H9 (cell line): ENCODE data around the gene CASTOR1. TPM values are rescaled to one million over a fixed set of nuclear protein-coding genes. Genes with fewer than 3 reads are reported as not detected.

ENCODE experiments used
- DNase-seq: peaks from one replicate; pipeline ENCODE4 v3.0.0-alpha.2; 2017
- H2AFZ ChIP-seq: one replicate; pipeline ENCODE4 v1.6.1; 2013; ENCODE audit warnings: mild to moderate bottlenecking, low read length, control low read depth, moderate library complexity
- H2AK5ac ChIP-seq: 2 replicates; pipeline ENCODE4 v1.6.1; 2013; ENCODE audit warnings: low read length, control low read depth, mixed read lengths; ENCODE audit not compliant: insufficient read length
- H2BK120ac ChIP-seq: one replicate; pipeline ENCODE4 v1.6.1; 2013; ENCODE audit warnings: low read depth, mild to moderate bottlenecking, low read length, control low read depth, inconsistent platforms; ENCODE audit not compliant: poor library complexity, severe bottlenecking
- H2BK12ac ChIP-seq: 2 replicates; pipeline ENCODE4 v1.6.1; 2013; ENCODE audit warnings: low read length, control low read depth, mixed read lengths, low read depth; ENCODE audit not compliant: insufficient read length
- H2BK15ac ChIP-seq: 2 replicates; pipeline ENCODE4 v1.6.1; 2013; ENCODE audit warnings: low read depth, low read length, control low read depth
- H2BK20ac ChIP-seq: one replicate; pipeline ENCODE4 v1.6.1; 2013; ENCODE audit warnings: low read depth, mild to moderate bottlenecking, low read length, control low read depth, inconsistent platforms; ENCODE audit not compliant: poor library complexity, severe bottlenecking
- H2BK5ac ChIP-seq: 2 replicates; pipeline ENCODE4 v1.6.1; 2013; ENCODE audit warnings: low read length, control low read depth, mixed read lengths; ENCODE audit not compliant: insufficient read length
- H3K14ac ChIP-seq: 2 replicates; pipeline ENCODE4 v1.6.1; 2013; ENCODE audit warnings: low read length, control low read depth; ENCODE audit not compliant: insufficient read depth
- H3K18ac ChIP-seq: 2 replicates; pipeline ENCODE4 v1.6.1; 2013; ENCODE audit warnings: low read depth, mild to moderate bottlenecking, mixed read lengths, low read length, control low read depth; ENCODE audit not compliant: insufficient read length
- H3K23ac ChIP-seq: 2 replicates; pipeline ENCODE4 v1.6.1; 2013; ENCODE audit warnings: low read length, control low read depth, mixed read lengths, low read depth; ENCODE audit not compliant: insufficient read length
- H3K23me2 ChIP-seq: 2 replicates; pipeline ENCODE4 v1.6.1; 2013; ENCODE audit warnings: low read depth, mild to moderate bottlenecking, mixed read lengths, low read length, control low read depth; ENCODE audit not compliant: insufficient read length, poor library complexity, severe bottlenecking
- H3K27ac ChIP-seq: 2 replicates; pipeline ENCODE4 v1.5.1; 2013; ENCODE audit warnings: low read length, control low read depth, mixed read lengths, low read depth; ENCODE audit not compliant: insufficient read length
- H3K27me3 ChIP-seq: 2 replicates; pipeline ENCODE4 v1.6.1; 2013; ENCODE audit warnings: low read length, control low read depth, inconsistent platforms; ENCODE audit not compliant: insufficient read depth
- H3K4ac ChIP-seq: 2 replicates; pipeline ENCODE4 v1.6.1; 2013; ENCODE audit warnings: low read depth, mild to moderate bottlenecking, control low read depth, inconsistent platforms, low read length, moderate library complexity
- H3K4me1 ChIP-seq: 2 replicates; pipeline ENCODE4 v1.6.1; 2013; ENCODE audit warnings: low read length, control low read depth, inconsistent platforms; ENCODE audit not compliant: insufficient read depth
- H3K4me2 ChIP-seq: 2 replicates; pipeline ENCODE4 v1.6.1; 2013; ENCODE audit warnings: low read length, control low read depth, mixed read lengths; ENCODE audit not compliant: insufficient read length, insufficient read depth
- H3K56ac ChIP-seq: 2 replicates; pipeline ENCODE4 v1.6.1; 2013; ENCODE audit warnings: low read depth, mild to moderate bottlenecking, mixed read lengths, low read length, control low read depth; ENCODE audit not compliant: insufficient read length
- H3K79me1 ChIP-seq: 2 replicates; pipeline ENCODE4 v1.6.1; 2013; ENCODE audit warnings: low read depth, mild to moderate bottlenecking, moderate library complexity, low read length, control low read depth, inconsistent platforms; ENCODE audit not compliant: insufficient read depth, poor library complexity, severe bottlenecking
- H3K79me2 ChIP-seq: 2 replicates; pipeline ENCODE4 v1.6.1; 2013; ENCODE audit warnings: low read length, control low read depth, inconsistent platforms; ENCODE audit not compliant: insufficient read depth
- H3K9ac ChIP-seq: 2 replicates; pipeline ENCODE4 v1.6.1; 2013; ENCODE audit warnings: low read length, control low read depth, mixed read lengths; ENCODE audit not compliant: insufficient read length; ENCODE audit errors: extremely low read depth
- H3K9me3 ChIP-seq: one replicate; pipeline ENCODE4 v1.6.1; 2013; ENCODE audit warnings: low read depth, low read length, inconsistent platforms; ENCODE audit not compliant: control insufficient read depth
- H3T11ph ChIP-seq: one replicate; pipeline ENCODE4 v1.6.1; 2013; ENCODE audit warnings: mild to moderate bottlenecking, low read length, control low read depth, inconsistent platforms
- H4K20me1 ChIP-seq: one replicate; pipeline ENCODE4 v1.6.1; 2013; ENCODE audit not compliant: control insufficient read depth, insufficient read length, insufficient read depth
- H4K5ac ChIP-seq: 2 replicates; pipeline ENCODE4 v1.6.1; 2013; ENCODE audit warnings: low read depth, mild to moderate bottlenecking, mixed read lengths, low read length, control low read depth; ENCODE audit not compliant: insufficient read length
- H4K8ac ChIP-seq: replicated peaks from 2 replicates; pipeline ENCODE4 v1.6.1; 2013; ENCODE audit warnings: low read length, control low read depth, mixed read lengths, low read depth; ENCODE audit not compliant: insufficient read length
- H4K91ac ChIP-seq: 2 replicates; pipeline ENCODE4 v1.6.1; 2013; ENCODE audit warnings: low read depth, mild to moderate bottlenecking, moderate library complexity, mixed read lengths, low read length, control low read depth; ENCODE audit not compliant: insufficient read length
- H3K27ac Mint-ChIP-seq, 3 experiments: 2 replicates in 2 of 3; 3 replicates in 1 of 3; pipeline ENCODE4 v1.8.0; 2020 to 2021; ENCODE audit warnings: mixed read lengths in 3 of 3, mild to moderate bottlenecking in 1 of 3, moderate library complexity in 1 of 3
- H3K27me3 Mint-ChIP-seq: 2 replicates; pipeline ENCODE4 v1.8.0; 2021; ENCODE audit warnings: low read depth, mild to moderate bottlenecking, moderate library complexity, mixed read lengths
- H3K36me3 Mint-ChIP-seq, 3 experiments: 2 replicates in 2 of 3; 3 replicates in 1 of 3; pipeline ENCODE4 v1.8.0; 2020 to 2021; ENCODE audit warnings: low read depth in 3 of 3, mixed read lengths in 3 of 3; ENCODE audit not compliant: insufficient read depth in 1 of 3
- H3K4me1 Mint-ChIP-seq, 2 experiments: 2 replicates each; pipeline ENCODE4 v1.8.0; 2020; ENCODE audit warnings: mixed read lengths in 2 of 2
- H3K4me3 Mint-ChIP-seq, 2 experiments: 2 replicates in 1 of 2; 3 replicates in 1 of 2; pipeline ENCODE4 v1.8.0; 2020 to 2021; ENCODE audit warnings: mild to moderate bottlenecking in 2 of 2, mixed read lengths in 2 of 2, moderate library complexity in 1 of 2
- H3K9me3 Mint-ChIP-seq, 2 experiments: 2 replicates in 1 of 2; 3 replicates in 1 of 2; pipeline ENCODE4 v1.8.0; 2020; ENCODE audit warnings: mild to moderate bottlenecking in 2 of 2, mixed read lengths in 2 of 2, moderate library complexity in 1 of 2
- WGBS: extraction: QIAGEN DNeasy Blood & Tissue Kit; methylation state at CpG from one replicate; pipeline ENCODE4 v1.1.7; 2013; ENCODE audit warnings: missing lambda C conversion rate, low lambda C conversion rate, mixed read lengths; ENCODE audit not compliant: insufficient read length; ENCODE audit errors: extremely low coverage; 5-methylcytosine and 5-hydroxymethylcytosine counted together
- total RNA-seq: library from RNA; stranded (reverse); gene quantifications from 2 replicates; pipeline ENCODE4 v1.2.1, GENCODE V29; 2021
- TF ChIP-seq, protein P1 (sequence below): fragments of 200-600 bp; sonication (generic); conservative IDR thresholded peaks from 3 replicates; pipeline ENCODE4 v1.8.0; 2021; ENCODE audit warnings: antibody characterized with exemption, mild to moderate bottlenecking

Gene CASTOR1
- total RNA-seq, 1 experiment from 2014 or later, result 8.8 TPM

DNA sequence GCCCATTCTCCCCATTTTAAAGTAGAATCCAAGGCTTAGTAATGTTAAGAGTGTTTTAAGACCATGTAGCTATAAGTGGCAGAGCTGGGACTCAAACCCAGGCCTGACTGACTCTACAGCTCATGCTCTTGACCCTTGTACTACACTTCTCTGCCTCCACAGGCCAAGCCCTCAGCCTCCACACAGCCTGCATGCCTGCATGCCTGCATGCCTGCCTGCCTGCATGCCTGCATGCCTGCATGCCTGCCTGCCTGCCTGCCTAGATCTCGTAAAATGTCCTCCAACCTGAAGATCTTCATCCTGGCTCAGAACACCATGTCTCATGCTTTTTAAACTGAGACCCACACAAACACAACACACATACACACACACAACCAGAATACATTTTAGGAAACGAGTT, 18.8 kb upstream of the CASTOR1 start:
- no peak overlapping the region for H2BK15ac ChIP-seq
- H4K8ac ChIP-seq, result no peak overlapping the region
- no peaks in the 10 kb centered on the region; the same call in 1 of the 2 replicates for H3K4me1 ChIP-seq
- peak overlapping the region in 1 of 3 experiments; percentile 2; a peak in 2 of 7 replicates for H3K27ac Mint-ChIP-seq
- H2BK12ac ChIP-seq, result no peak overlapping the region
- no CpG with 5 or more reads among the region's 2 CpGs for WGBS
- no peak overlapping the region for H3K4me2 ChIP-seq
- H2BK120ac ChIP-seq, result no peak overlapping the region
- no peak overlapping the region for H3K9ac ChIP-seq
- peaks cover 11% of the 10 kb centered on the region in 2 experiments for H3K4me1 Mint-ChIP-seq
- H3K4me3 Mint-ChIP-seq, result no peak overlapping the region
- H3K9me3 Mint-ChIP-seq, result no peaks in the 10 kb centered on the region; a peak in 1 of 5 replicates
- no peaks in the 10 kb centered on the region for H3K79me1 ChIP-seq
- no peak overlapping the region for H3K4ac ChIP-seq
- H4K91ac ChIP-seq, result no peak overlapping the region
- DNase-seq, result no peak
- no peak overlapping the region for H3K23ac ChIP-seq
- H3K18ac ChIP-seq, result no peak overlapping the region
- H2AK5ac ChIP-seq, result no peak overlapping the region
- no peaks in the 10 kb centered on the region for H3K79me2 ChIP-seq
- no peak overlapping the region for H3T11ph ChIP-seq
- no peaks in the 10 kb centered on the region for H3K9me3 ChIP-seq
- H2AFZ ChIP-seq, result no peak overlapping the region
- no peaks in the 10 kb centered on the region; the same call in 1 of the 2 replicates for H3K27me3 Mint-ChIP-seq
- no peak overlapping the region for H2BK5ac ChIP-seq
- no peaks in the 10 kb centered on the region for H3K27me3 ChIP-seq
- no peak overlapping the region for H3K14ac ChIP-seq
- H3K27ac ChIP-seq, result no peak overlapping the region
- H4K5ac ChIP-seq, result no peak overlapping the region
- H3K36me3 Mint-ChIP-seq, result no peaks in the 10 kb centered on the region
- no peak overlapping the region for H3K56ac ChIP-seq
- no peaks in the 10 kb centered on the region for H3K23me2 ChIP-seq
- H4K20me1 ChIP-seq, result no peaks in the 10 kb centered on the region
- TF ChIP-seq, protein P1, sequence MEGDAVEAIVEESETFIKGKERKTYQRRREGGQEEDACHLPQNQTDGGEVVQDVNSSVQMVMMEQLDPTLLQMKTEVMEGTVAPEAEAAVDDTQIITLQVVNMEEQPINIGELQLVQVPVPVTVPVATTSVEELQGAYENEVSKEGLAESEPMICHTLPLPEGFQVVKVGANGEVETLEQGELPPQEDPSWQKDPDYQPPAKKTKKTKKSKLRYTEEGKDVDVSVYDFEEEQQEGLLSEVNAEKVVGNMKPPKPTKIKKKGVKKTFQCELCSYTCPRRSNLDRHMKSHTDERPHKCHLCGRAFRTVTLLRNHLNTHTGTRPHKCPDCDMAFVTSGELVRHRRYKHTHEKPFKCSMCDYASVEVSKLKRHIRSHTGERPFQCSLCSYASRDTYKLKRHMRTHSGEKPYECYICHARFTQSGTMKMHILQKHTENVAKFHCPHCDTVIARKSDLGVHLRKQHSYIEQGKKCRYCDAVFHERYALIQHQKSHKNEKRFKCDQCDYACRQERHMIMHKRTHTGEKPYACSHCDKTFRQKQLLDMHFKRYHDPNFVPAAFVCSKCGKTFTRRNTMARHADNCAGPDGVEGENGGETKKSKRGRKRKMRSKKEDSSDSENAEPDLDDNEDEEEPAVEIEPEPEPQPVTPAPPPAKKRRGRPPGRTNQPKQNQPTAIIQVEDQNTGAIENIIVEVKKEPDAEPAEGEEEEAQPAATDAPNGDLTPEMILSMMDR, result no peak
- H2BK20ac ChIP-seq, result no peak overlapping the region
